Prostate gland (tissue), 2 donors: ENCODE measurements around the gene C1orf226.

Experiments
- CTCF ChIP-seq, 4 experiments: fragments of 200-600 bp in 2 of 4; fragments of 450-650 bp in 2 of 4; sonication (generic) in 2 of 4; IDR thresholded peaks; 1 replicate in 3 of 4; 2 replicates in 1 of 4; pipeline ENCODE4 v1.5.1; 2016 to 2019; ENCODE audit warnings: antibody characterized with exemption in 4 of 4, mild to moderate bottlenecking in 2 of 4, moderate library complexity in 2 of 4
- POLR2A ChIP-seq: fragments of 450-650 bp; IDR thresholded peaks from one replicate; pipeline ENCODE4 v1.6.1; 2016; ENCODE audit warnings: antibody characterized with exemption, mild to moderate bottlenecking

- no peak for TF ChIP-seq CTCF (IDR thresholded peaks at IDR 0.05)
- no peak for TF ChIP-seq POLR2A
These were observed 34.2 kb upstream of the C1orf226 start for GRCh38 chr1:162347281-162347680.
